Activated B cell treated with CpG ODN at 0.5 μM for 24 hours (primary cell): Measurements from ENCODE around the gene HLCS. TPM values are rescaled to one million over a fixed set of nuclear protein-coding genes. Genes with fewer than 3 reads are reported as not detected.

Experiments
- ATAC-seq: fragments of 200-7000 bp; cut with Tn5 transposase; one replicate; pipeline ENCODE4 v1.10.0; 2021; ENCODE audit warnings: low read depth, mild to moderate bottlenecking, moderate library complexity
- CTCF ChIA-PET: fragments of 350-600 bp; sonication (Branson Sonifier 250); formaldehyde crosslinking; loops from one replicate; lab custom pipeline; 2021; ENCODE audit warnings: antibody characterized with exemption; lab: Charles Lee
- POLR2A ChIA-PET: fragments of 350-600 bp; sonication (Branson Sonifier 250); formaldehyde crosslinking; loops from one replicate; lab custom pipeline; 2021; ENCODE audit warnings: antibody characterized with exemption; lab: Charles Lee
- DNase-seq: peaks from one replicate; pipeline ENCODE4 v3.0.0; 2022
- H3K27ac Mint-ChIP-seq: one replicate; pipeline ENCODE4 v1.8.0; 2020; ENCODE audit warnings: mixed read lengths
- H3K27me3 Mint-ChIP-seq: one replicate; pipeline ENCODE4 v1.8.0; 2021; ENCODE audit warnings: mixed read lengths
- H3K36me3 Mint-ChIP-seq: one replicate; pipeline ENCODE4 v1.8.0; 2021; ENCODE audit warnings: low read depth, mixed read lengths
- H3K4me1 Mint-ChIP-seq: one replicate; pipeline ENCODE4 v1.8.0; 2021; ENCODE audit warnings: mixed read lengths
- H3K4me3 Mint-ChIP-seq: one replicate; pipeline ENCODE4 v1.8.0; 2020; ENCODE audit warnings: mild to moderate bottlenecking, mixed read lengths
- H3K9me3 Mint-ChIP-seq: one replicate; pipeline ENCODE4 v1.8.0; 2020; ENCODE audit warnings: mixed read lengths
- intact Hi-C: fragments of 100-400 bp; cut with micrococcal nuclease; formaldehyde crosslinking; loops from one replicate; pipeline ENCODE4 v1.15.1; 2024
- total RNA-seq: library from RNA; stranded (reverse); gene quantifications from 2 replicates; pipeline ENCODE4 v1.2.3, GENCODE V29; 2022
- TF ChIP-seq, protein P1 (sequence below): fragments of 200-600 bp; IDR thresholded peaks from one replicate; pipeline ENCODE4 v1.8.0; 2022; ENCODE audit warnings: antibody characterized with exemption, mild to moderate bottlenecking

HLCS gene
- total RNA-seq, 1 donor from 2014 or later, result 10.6 TPM

GRCh38 chr21:36852864-36853263 is 113.6 kb downstream of the HLCS start:
- H3K27ac Mint-ChIP-seq, result no peak overlapping the region
- ChIA-PET CTCF (no interaction called here), POLR2A (no interaction called here)
- TF ChIP-seq, protein P1, sequence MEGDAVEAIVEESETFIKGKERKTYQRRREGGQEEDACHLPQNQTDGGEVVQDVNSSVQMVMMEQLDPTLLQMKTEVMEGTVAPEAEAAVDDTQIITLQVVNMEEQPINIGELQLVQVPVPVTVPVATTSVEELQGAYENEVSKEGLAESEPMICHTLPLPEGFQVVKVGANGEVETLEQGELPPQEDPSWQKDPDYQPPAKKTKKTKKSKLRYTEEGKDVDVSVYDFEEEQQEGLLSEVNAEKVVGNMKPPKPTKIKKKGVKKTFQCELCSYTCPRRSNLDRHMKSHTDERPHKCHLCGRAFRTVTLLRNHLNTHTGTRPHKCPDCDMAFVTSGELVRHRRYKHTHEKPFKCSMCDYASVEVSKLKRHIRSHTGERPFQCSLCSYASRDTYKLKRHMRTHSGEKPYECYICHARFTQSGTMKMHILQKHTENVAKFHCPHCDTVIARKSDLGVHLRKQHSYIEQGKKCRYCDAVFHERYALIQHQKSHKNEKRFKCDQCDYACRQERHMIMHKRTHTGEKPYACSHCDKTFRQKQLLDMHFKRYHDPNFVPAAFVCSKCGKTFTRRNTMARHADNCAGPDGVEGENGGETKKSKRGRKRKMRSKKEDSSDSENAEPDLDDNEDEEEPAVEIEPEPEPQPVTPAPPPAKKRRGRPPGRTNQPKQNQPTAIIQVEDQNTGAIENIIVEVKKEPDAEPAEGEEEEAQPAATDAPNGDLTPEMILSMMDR, result no peak
- H3K4me3 Mint-ChIP-seq, result no peak overlapping the region
- intact Hi-C loops, result loop anchor here (10.0 kb wide), 1 partner anchor 348 kb away; no protein-coding TSS in a partner anchor
- no peaks in the 10 kb centered on the region for H3K27me3 Mint-ChIP-seq
- no peak for ATAC-seq
- no peaks in the 10 kb centered on the region for H3K4me1 Mint-ChIP-seq
- no peak for DNase-seq
- no peaks in the 10 kb centered on the region for H3K36me3 Mint-ChIP-seq
- no peaks in the 10 kb centered on the region for H3K9me3 Mint-ChIP-seq

DNA sequence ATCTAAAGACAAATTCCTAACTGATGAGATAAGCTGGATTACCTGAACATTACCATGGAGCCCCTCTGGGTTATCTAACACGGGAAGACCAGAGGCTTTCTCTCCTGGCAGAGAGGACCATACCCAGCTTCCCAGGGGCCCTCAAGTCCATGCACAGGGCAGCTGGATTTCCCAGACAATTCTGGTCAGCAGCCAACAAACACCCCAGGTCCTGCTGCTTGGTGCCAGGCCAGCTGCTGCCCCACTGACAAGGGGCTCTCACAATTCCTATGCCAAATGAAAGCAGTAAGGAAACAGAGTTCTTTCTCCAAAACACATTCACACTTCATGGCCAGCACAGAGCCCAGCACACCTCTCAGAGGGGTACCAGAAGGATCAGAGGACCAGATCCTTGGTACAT is 114.2 kb downstream of the HLCS start:
- no peak overlapping the region for H3K27ac Mint-ChIP-seq
- CTCF ChIA-PET, result no interaction called here
- TF ChIP-seq, protein P1, result no peak
- no peak for ATAC-seq
- no peaks in the 10 kb centered on the region for H3K36me3 Mint-ChIP-seq
- POLR2A ChIA-PET, result no interaction called here
- DNase-seq, result no peak
- H3K27me3 Mint-ChIP-seq, result no peaks in the 10 kb centered on the region
- intact Hi-C loops, result loop anchor here (10.0 kb wide), 1 partner anchor 347 kb away; no protein-coding TSS in a partner anchor
- H3K4me3 Mint-ChIP-seq, result no peak overlapping the region
- no peaks in the 10 kb centered on the region for H3K9me3 Mint-ChIP-seq
- no peaks in the 10 kb centered on the region for H3K4me1 Mint-ChIP-seq

DNA sequence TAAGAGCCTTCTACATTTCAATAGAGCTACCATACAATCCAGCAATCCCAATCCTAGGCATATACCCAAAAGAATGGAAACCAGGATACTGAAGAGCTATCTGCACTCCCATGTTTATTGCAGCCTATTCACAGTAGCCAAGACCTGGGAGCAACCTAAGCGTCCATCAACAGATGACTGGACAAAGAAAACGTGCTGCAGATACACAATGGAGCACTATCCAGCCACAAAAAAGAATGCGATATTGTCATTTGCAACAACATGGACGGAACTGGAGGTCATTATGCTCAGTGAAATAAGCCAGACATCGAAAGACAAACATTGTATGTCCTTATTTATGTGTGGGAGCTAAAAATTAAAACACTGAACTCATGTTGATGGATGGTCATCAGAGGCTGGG is 115.3 kb downstream of the HLCS start:
- H3K4me3 Mint-ChIP-seq, result no peak overlapping the region
- H3K36me3 Mint-ChIP-seq, result no peaks in the 10 kb centered on the region
- intact Hi-C loops, result loop anchor here (10.0 kb wide), 1 partner anchor 346 kb away; no protein-coding TSS in a partner anchor
- DNase-seq (no peak), ATAC-seq (no peak)
- H3K9me3 Mint-ChIP-seq, result no peaks in the 10 kb centered on the region
- TF ChIP-seq, protein P1, result no peak
- H3K4me1 Mint-ChIP-seq, result no peaks in the 10 kb centered on the region
- no peak overlapping the region for H3K27ac Mint-ChIP-seq
- no peaks in the 10 kb centered on the region for H3K27me3 Mint-ChIP-seq
- ChIA-PET CTCF (no interaction called here), POLR2A (no interaction called here)

DNA sequence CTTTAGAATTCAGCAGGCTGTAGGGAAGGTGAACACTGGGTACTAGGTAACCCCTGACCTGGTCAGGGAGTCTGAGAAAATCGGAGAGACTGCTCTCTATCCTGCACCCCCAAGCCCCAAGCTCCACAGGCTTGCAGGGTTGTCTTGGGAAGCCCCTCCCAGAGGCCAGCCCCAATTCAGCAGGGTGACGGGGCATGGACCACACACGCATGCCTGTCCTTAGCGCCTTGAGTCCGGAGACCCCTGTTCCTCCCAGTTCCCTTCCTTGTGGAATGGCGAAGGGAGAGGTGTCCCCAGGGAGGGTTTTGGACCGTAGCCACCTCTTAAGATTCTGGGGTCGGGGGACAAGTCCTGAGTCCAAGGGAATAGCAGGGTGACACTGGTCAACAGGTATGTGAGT is 116.1 kb downstream of the HLCS start:
- no peaks in the 10 kb centered on the region for H3K9me3 Mint-ChIP-seq
- ChIA-PET POLR2A (no interaction called here), CTCF (no interaction called here)
- H3K27ac Mint-ChIP-seq, result no peak overlapping the region
- H3K27me3 Mint-ChIP-seq, result no peaks in the 10 kb centered on the region
- DNase-seq, result no peak
- H3K36me3 Mint-ChIP-seq, result no peaks in the 10 kb centered on the region
- ATAC-seq, result no peak
- no peaks in the 10 kb centered on the region for H3K4me1 Mint-ChIP-seq
- TF ChIP-seq, protein P1, result no peak
- intact Hi-C loops, result loop anchor here (10.0 kb wide), 1 partner anchor 346 kb away; no protein-coding TSS in a partner anchor
- no peak overlapping the region for H3K4me3 Mint-ChIP-seq

- ChIA-PET POLR2A (no interaction called here), CTCF (no interaction called here)
- Mint-ChIP-seq H3K36me3 (no peaks in the 10 kb centered on the region), H3K27me3 (no peaks in the 10 kb centered on the region), H3K4me1 (no peaks in the 10 kb centered on the region), H3K9me3 (no peaks in the 10 kb centered on the region), H3K27ac (no peak overlapping the region), H3K4me3 (no peak overlapping the region)
- intact Hi-C loops, result loop anchor here (10.0 kb wide), 1 partner anchor 345 kb away; no protein-coding TSS in a partner anchor
- DNase-seq (no peak), ATAC-seq (no peak)
- TF ChIP-seq, protein P1, result no peak
Observed at GRCh38 chr21:36849461-36850105, 116.9 kb downstream of the HLCS start.
